ENCODE data around the gene ZNF892.
"Not testable (repeated sequence)": the region's sequence is repeated elsewhere in the genome, so short reads cannot be mapped to it uniquely, and the experiment has no call there.

Gene ZNF892

DNA sequence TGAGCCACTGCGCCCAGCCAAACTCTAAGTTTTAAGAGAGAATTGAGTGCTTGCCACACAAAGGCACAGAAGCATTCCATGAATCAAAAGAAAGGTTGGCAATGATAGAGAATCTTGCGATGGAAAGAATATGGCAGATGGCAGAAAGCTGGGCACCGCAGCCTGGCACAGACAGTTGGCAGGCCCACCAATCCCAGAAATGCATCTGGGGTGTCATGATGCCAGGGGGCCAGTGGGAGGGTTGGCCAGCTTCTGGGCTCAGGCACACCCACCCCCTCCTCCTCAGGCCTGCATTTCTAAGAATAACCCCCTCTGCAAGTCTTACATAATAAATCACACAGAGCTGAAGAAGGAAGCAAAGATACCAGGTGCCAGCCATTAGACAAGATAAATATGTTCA lies 22.1 kb upstream of the ZNF892 start:
- no peaks in the 10 kb centered on the region for H3K4me1 ChIP-seq (ENCODE audit: control insufficient read depth, insufficient read depth, low read length)
- H3K4me3 ChIP-seq (ENCODE audit: low read depth, low read length), result no peak overlapping the region
- H3K9me3 ChIP-seq (ENCODE audit: control insufficient read depth, insufficient read depth, low read depth, low read length), result no peaks in the 10 kb centered on the region
- H3K27ac ChIP-seq (ENCODE audit: extremely low read depth, low read depth, low read length), result no peak overlapping the region
- peaks cover 10 to 25% of the 10 kb centered on the region in 2 experiments for H3K36me3 ChIP-seq (ENCODE audit: control insufficient read depth in 2 of 2, insufficient read depth in 1 of 2, low read length in 2 of 2)
- ChIA-PET POLR2A (interaction anchor here (0.5 kb wide), 1 partner anchor 1564 kb away, joined by 6 read pairs; no protein-coding TSS in a partner anchor), CTCF (interaction anchor here (0.5 to 0.6 kb wide), 2 partner anchors 43 to 47 kb away, joined by 3 to 7 read pairs; no protein-coding TSS in a partner anchor)
- TF ChIP-seq MZF1 (tag by site-specific recombination; IDR thresholded peaks at IDR 0.05; ENCODE audit: borderline replicate concordance), result no peak
- TF ChIP-seq, protein P1, sequence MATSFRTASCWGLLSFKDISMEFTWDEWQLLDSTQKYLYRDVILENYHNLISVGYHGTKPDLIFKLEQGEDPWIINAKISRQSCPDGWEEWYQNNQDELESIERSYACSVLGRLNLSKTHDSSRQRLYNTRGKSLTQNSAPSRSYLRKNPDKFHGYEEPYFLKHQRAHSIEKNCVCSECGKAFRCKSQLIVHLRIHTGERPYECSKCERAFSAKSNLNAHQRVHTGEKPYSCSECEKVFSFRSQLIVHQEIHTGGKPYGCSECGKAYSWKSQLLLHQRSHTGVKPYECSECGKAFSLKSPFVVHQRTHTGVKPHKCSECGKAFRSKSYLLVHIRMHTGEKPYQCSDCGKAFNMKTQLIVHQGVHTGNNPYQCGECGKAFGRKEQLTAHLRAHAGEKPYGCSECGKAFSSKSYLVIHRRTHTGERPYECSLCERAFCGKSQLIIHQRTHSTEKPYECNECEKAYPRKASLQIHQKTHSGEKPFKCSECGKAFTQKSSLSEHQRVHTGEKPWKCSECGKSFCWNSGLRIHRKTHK (tag by site-specific recombination; IDR thresholded peaks at IDR 0.05), result no peak
- TF ChIP-seq, protein P2, sequence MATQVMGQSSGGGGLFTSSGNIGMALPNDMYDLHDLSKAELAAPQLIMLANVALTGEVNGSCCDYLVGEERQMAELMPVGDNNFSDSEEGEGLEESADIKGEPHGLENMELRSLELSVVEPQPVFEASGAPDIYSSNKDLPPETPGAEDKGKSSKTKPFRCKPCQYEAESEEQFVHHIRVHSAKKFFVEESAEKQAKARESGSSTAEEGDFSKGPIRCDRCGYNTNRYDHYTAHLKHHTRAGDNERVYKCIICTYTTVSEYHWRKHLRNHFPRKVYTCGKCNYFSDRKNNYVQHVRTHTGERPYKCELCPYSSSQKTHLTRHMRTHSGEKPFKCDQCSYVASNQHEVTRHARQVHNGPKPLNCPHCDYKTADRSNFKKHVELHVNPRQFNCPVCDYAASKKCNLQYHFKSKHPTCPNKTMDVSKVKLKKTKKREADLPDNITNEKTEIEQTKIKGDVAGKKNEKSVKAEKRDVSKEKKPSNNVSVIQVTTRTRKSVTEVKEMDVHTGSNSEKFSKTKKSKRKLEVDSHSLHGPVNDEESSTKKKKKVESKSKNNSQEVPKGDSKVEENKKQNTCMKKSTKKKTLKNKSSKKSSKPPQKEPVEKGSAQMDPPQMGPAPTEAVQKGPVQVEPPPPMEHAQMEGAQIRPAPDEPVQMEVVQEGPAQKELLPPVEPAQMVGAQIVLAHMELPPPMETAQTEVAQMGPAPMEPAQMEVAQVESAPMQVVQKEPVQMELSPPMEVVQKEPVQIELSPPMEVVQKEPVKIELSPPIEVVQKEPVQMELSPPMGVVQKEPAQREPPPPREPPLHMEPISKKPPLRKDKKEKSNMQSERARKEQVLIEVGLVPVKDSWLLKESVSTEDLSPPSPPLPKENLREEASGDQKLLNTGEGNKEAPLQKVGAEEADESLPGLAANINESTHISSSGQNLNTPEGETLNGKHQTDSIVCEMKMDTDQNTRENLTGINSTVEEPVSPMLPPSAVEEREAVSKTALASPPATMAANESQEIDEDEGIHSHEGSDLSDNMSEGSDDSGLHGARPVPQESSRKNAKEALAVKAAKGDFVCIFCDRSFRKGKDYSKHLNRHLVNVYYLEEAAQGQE (tag by site-specific recombination; IDR thresholded peaks at IDR 0.05), result no peak

DNA sequence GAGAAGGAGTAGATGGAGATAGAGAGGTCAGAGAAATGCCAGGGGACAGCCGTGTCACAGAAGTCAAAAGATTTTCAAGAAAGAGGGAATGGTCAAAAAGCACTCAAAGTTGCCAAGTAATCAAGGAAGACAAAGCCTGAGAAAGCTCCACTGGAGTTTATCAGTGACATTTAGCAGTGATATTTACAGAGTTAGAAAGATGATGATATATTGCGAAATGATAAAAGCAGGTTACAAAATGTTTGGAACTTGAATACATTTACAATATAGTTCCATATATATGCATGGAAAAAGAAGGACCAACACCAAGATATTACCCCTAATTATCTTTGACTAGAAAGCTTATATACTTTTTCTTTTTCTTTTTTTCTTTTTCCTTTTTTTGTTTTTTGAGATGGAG lies 21.3 kb upstream of the ZNF892 start:
- TF ChIP-seq GFI1B (tag by site-specific recombination; IDR thresholded peaks at IDR 0.05), result no peak
- TF ChIP-seq, protein P3, sequence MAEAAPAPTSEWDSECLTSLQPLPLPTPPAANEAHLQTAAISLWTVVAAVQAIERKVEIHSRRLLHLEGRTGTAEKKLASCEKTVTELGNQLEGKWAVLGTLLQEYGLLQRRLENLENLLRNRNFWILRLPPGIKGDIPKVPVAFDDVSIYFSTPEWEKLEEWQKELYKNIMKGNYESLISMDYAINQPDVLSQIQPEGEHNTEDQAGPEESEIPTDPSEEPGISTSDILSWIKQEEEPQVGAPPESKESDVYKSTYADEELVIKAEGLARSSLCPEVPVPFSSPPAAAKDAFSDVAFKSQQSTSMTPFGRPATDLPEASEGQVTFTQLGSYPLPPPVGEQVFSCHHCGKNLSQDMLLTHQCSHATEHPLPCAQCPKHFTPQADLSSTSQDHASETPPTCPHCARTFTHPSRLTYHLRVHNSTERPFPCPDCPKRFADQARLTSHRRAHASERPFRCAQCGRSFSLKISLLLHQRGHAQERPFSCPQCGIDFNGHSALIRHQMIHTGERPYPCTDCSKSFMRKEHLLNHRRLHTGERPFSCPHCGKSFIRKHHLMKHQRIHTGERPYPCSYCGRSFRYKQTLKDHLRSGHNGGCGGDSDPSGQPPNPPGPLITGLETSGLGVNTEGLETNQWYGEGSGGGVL (tag by site-specific recombination; IDR thresholded peaks at IDR 0.05), result no peak
- TF ChIP-seq ZNF221 (tag by site-specific recombination; IDR thresholded peaks at IDR 0.05; ENCODE audit: borderline replicate concordance), result no peak
- TF ChIP-seq ZNF791 (tag by site-specific recombination; IDR thresholded peaks at IDR 0.05), result no peak
- no peak for TF ChIP-seq ZNF521 (tag by site-specific recombination; IDR thresholded peaks at IDR 0.05)
- no peak for TF ChIP-seq ZNF112 (tag by site-specific recombination; IDR thresholded peaks at IDR 0.05)
- no peak for TF ChIP-seq HOXA7 (CRISPR knock-in tag; IDR thresholded peaks at IDR 0.05; ENCODE audit: borderline replicate concordance)
- TF ChIP-seq, protein P4, sequence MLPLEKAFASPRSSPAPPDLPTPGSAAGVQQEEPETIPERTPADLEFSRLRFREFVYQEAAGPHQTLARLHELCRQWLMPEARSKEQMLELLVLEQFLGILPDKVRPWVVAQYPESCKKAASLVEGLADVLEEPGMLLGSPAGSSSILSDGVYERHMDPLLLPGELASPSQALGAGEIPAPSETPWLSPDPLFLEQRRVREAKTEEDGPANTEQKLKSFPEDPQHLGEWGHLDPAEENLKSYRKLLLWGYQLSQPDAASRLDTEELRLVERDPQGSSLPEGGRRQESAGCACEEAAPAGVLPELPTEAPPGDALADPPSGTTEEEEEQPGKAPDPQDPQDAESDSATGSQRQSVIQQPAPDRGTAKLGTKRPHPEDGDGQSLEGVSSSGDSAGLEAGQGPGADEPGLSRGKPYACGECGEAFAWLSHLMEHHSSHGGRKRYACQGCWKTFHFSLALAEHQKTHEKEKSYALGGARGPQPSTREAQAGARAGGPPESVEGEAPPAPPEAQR (tag by site-specific recombination; IDR thresholded peaks at IDR 0.05), result no peak
- no peak overlapping the region for H3K4me3 ChIP-seq (ENCODE audit: low read depth, low read length)
- ChIA-PET CTCF (interaction anchor here (0.5 to 0.7 kb wide), 3 partner anchors 10 to 48 kb away, joined by 3 to 7 read pairs (median 3); no protein-coding TSS in a partner anchor), POLR2A (no interaction called here)
- no peak overlapping the region for H3K27ac ChIP-seq (ENCODE audit: extremely low read depth, low read depth, low read length)
- H3K9me3 ChIP-seq (ENCODE audit: control insufficient read depth, insufficient read depth, low read depth, low read length), result no peaks in the 10 kb centered on the region
- H3K36me3 ChIP-seq (ENCODE audit: control insufficient read depth in 2 of 2, insufficient read depth in 1 of 2, low read length in 2 of 2), result peaks cover 2 to 17% of the 10 kb centered on the region in 2 experiments
- no peaks in the 10 kb centered on the region for H3K4me1 ChIP-seq (ENCODE audit: control insufficient read depth, insufficient read depth, low read length)

DNA sequence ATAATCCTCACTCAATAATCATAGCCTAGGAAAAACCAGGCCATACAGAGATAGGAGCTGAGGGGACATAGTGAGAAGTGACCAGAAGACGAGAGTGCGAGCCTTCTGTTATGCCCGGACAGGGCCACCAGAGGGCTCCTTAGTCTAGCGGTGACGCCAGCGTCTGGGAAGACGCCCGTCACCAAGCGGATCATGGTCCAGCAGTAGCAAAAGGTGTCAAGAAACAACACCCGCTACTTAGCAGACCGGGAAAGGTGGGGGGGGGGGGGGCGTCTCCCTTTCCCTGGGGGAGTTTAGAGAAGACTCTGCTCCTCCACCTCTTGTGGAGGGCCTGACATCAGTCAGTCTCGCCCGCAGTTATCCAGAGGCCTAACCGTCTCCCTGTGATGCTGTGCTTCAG lies 14.4 kb upstream of the ZNF892 start:
- CTCF ChIA-PET, result interaction anchor here (0.9 kb wide), 1 partner anchor 10 kb away, joined by 3 read pairs; no protein-coding TSS in a partner anchor
- H3K27ac ChIP-seq (ENCODE audit: extremely low read depth, low read depth, low read length); POLR2A ChIA-PET; H3K4me1 ChIP-seq (ENCODE audit: control insufficient read depth, insufficient read depth, low read length); H3K4me3 ChIP-seq (ENCODE audit: low read depth, low read length); H3K36me3 ChIP-seq (ENCODE audit: control insufficient read depth in 2 of 2, insufficient read depth in 1 of 2, low read length in 2 of 2); H3K9me3 ChIP-seq (ENCODE audit: control insufficient read depth, insufficient read depth, low read depth, low read length): not testable (repeated sequence)
- TF ChIP-seq ZNF654 (tag by site-specific recombination; IDR thresholded peaks at IDR 0.05; ENCODE audit: low read depth), result peak; percentile 29
